ENCODE results near the gene SENP2.

- TF ChIP-seq FOXA1 (IDR thresholded peaks at IDR 0.05) (no peak), PKNOX1 (IDR thresholded peaks at IDR 0.05) (no peak), HDGF (IDR thresholded peaks at IDR 0.05; ENCODE audit: borderline replicate concordance) (no peak), FOXM1 (IDR thresholded peaks at IDR 0.05; ENCODE audit: borderline replicate concordance) (no peak), CTBP1 (IDR thresholded peaks at IDR 0.05; ENCODE audit: borderline replicate concordance) (no peak), ARNT (IDR thresholded peaks at IDR 0.05) (no peak), ZNF384 (IDR thresholded peaks at IDR 0.05) (no peak)
Measured at GRCh38 chr3:185658943-185659342, 72.8 kb downstream of the SENP2 start.
